ENCODE measurements around the gene ZBTB4. TPM values are rescaled to one million over a fixed set of nuclear protein-coding genes. Genes with fewer than 3 reads are reported as not detected.

The ZBTB4 gene, protein sequence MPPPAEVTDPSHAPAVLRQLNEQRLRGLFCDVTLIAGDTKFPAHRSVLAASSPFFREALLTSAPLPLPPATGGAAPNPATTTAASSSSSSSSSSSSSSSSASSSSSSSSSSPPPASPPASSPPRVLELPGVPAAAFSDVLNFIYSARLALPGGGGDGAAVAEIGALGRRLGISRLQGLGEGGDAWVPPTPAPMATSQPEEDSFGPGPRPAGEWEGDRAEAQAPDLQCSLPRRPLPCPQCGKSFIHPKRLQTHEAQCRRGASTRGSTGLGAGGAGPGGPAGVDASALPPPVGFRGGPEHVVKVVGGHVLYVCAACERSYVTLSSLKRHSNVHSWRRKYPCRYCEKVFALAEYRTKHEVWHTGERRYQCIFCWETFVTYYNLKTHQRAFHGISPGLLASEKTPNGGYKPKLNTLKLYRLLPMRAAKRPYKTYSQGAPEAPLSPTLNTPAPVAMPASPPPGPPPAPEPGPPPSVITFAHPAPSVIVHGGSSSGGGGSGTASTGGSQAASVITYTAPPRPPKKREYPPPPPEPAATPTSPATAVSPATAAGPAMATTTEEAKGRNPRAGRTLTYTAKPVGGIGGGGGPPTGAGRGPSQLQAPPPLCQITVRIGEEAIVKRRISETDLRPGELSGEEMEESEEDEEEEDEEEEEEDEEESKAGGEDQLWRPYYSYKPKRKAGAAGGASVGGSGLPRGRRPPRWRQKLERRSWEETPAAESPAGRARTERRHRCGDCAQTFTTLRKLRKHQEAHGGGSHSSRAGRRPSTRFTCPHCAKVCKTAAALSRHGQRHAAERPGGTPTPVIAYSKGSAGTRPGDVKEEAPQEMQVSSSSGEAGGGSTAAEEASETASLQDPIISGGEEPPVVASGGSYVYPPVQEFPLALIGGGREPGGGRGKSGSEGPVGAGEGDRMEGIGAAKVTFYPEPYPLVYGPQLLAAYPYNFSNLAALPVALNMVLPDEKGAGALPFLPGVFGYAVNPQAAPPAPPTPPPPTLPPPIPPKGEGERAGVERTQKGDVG
- 41.4 TPM for polyA plus RNA-seq (2013, experiment 1 of 2; ENCODE audit: insufficient read length)
- polyA plus RNA-seq (2013, experiment 2 of 2; ENCODE audit: insufficient read length) = 41.0 TPM

DNA sequence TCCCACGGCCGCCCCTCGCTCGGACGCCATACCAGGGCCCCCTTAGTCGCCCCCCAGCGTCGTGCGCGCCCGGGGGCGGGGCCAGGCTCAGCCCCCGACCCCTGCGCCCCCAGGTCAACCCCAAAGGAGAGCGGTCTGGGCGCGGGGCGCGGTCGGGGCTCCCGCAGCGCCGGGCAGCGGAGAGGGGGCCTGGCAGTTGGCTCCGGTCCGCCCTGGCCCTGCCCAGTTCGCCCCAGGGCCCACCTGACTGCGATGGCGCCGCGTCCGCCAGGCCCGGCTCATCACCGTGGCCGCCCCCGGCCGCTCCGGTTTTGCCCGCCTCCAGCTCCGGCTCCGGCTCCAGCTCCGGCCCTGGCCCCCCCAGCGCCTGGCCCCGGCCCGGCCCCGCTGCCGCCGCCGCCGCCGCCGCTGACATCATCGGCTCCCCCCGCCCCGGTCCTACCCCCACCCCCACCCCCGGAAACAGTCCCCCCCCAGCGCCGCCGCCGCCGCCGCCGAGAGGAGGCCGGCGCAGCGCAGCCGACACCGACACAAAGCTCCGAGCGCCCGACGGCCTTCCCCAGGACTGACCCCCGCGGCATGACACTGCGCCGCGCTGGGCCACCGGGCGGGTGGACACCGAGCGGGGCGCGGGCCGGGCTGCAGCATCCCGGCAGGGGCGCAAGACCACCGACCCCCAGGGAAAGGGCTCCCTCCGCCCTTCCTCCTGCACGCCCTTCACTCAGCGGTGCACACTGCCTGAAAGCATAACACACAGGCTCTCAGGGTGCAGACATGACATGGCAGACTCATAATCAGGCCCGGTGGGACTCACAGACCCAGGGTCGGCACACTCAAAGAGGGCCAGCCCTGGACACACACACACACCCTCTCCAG, at the start of gene ZBTB4:
Gene ZBTB4 (minus strand): TSS at position 419 of the 876 bp plus-strand sequence. CDS start 12,830 bp downstream, outside the sequence.
- peak; percentile 52 for DNase-seq

- no peak for DNase-seq
Measured at GRCh38 chr17:7528842-7529241, 49.4 kb upstream of the ZBTB4 start.

DNA sequence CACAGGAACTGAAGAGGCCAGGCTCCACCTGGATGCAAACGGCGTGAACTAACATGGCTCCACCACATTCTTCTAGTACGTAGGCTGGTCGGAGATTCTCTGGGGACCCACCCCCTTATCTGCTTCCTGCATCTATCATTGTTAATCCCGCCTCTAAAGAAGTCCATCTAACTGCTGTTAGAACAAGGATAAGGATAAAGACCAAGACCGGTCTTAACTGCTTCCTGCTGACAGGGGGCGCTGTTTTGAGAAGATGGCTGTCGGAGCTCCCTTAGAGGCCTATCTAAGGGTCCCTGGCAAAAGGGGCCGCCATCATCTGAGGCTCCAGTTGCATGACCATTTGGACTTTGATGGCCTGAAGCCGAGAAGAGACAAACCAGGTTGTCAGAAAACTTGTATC, 43.6 kb upstream of the ZBTB4 start:
- no peak for DNase-seq

DNA sequence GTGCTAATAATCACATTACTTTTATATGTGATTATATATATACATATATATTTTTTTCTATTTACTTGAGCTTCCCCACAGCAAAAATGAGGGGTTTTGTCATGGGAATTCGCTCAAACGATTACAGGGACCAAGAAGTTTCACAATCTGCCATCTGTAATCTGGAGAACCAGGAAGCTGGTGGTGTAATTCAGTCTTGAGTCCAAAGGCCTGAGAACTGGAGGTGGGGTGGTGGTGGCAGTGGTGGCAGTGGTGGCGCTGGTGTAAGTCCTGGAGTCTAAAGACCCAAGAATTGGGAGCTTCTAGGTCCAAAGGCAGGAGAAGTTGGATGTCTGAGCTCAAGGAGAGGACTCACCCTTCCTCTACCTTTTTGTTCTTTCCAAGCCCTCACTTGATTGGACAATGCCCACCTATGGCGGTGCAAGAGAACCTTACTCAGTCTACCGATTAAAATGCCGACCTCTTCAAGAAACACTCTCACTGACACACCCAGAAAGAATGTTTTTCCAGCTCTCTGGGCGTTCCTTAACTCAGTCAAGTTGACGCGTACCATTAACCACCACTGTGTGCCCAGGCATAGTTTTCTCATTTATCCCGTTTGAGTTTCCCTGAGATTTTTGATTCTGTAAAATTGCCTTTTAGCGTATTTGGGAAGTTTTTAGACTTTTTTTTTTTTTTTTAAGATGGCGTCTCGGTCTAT, 36.6 kb upstream of the ZBTB4 start:
- no peak for DNase-seq

GRCh38 chr17:7513850-7514419, 34.5 kb upstream of the ZBTB4 start:
- no peak for DNase-seq

GRCh38 chr17:7512824-7513540, 33.6 kb upstream of the ZBTB4 start:
- no peak for DNase-seq

GRCh38 chr17:7512105-7512504, 32.7 kb upstream of the ZBTB4 start:
- no peak for DNase-seq

- no peak for DNase-seq
Measured at GRCh38 chr17:7511108-7511507, 31.7 kb upstream of the ZBTB4 start.

DNA sequence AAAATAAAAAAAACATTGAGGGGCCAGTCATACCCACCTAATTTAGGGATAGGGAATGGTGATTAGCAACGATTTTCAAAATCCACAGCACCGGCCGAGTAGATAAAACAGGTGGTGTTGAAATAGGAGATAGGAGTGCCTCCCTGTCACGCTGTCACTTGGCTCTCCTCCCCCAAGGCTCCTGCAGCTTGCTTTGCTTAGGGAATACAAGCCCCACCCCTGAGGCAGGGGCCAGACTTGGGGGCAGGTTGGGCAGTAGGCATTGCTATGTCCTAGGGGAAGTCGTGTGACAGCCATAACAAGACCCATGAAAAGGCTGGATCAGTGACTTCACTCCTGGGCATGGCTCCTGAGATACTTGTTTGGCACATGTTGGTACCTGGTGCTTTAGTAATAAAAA, 30.5 kb upstream of the ZBTB4 start:
- DNase-seq = no peak

DNA sequence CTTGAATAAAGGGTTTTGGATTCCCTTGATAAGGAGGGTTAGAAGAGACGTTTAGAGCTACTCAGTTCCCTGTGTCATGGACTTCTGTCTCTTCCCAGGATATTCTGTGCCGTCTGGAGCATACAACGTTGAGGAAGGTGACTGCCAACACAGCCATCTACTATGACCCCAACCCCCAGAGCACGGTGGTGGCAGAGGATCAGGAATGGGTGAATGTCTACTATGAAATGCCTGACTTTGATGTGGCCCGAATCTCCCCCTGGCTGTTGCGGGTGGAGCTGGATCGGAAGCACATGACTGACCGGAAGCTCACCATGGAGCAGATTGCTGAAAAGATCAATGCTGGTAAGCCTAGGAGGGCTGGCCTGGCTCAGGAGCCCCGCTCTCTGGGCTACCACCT, 29.4 kb upstream of the ZBTB4 start:
- no peak for DNase-seq

GRCh38 chr17:7508145-7508544, 28.7 kb upstream of the ZBTB4 start:
- DNase-seq = no peak

DNA sequence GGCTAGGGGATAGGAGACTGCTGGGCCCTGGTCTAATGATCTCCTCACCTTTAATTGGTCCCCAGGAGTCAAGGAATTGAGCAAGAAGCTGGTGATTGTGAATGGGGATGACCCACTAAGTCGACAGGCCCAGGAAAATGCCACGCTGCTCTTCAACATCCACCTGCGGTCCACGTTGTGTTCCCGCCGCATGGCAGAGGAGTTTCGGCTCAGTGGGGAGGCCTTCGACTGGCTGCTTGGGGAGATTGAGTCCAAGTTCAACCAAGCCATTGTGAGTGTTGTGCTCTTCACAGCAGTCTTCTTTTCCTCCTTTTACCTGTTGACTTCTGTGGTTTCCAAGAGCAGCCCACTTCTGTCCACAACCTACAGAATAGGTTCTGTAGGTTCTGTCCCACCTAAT, 24.1 kb upstream of the ZBTB4 start:
- DNase-seq = no peak

DNA sequence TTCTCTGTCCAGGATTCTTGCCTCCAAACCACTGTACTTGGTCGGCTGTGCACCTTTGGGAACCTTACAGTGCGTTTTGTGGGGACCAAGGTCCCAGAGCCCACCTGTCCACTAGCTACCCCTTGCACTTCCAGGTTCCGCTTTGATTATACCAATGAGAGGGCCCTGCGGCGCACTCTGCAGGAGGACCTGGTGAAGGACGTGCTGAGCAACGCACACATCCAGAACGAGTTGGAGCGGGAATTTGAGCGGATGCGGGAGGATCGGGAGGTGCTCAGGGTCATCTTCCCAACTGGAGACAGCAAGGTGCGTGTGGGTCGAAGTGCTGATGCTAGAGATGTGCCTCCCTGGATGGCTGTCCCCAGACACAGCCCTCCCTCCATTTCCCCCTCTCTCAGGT, 23.6 kb upstream of the ZBTB4 start:
- no peak for DNase-seq

DNA sequence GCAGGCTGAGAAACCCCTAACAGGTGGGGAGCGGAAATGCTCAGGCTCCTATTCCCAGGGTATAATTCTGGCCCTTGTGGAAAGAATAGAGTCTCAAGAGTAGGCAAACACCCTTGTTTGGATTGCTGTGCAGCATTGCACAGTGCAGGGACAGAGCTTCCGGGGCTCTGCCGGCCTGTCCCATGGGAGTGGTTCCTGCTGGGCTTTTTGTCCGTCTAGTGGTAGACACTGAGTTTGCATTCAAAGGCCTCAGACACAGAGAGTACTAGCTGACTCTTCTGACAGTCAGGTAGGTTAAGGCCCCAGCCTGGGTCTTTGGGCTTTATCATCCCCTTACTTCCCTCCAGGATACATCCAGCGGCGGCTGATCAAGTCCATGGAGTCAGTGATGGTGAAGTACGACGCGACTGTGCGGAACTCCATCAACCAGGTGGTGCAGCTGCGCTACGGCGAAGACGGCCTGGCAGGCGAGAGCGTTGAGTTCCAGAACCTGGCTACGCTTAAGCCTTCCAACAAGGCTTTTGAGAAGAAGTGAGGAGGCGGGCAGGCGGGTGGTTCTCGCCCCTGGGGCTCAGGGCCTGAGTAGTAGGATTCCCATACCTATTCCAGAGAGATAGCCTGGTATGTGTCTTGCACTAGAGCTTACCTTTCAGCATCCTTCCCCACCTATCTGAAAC, 22.9 kb upstream of the ZBTB4 start:
- no peak for DNase-seq

- DNase-seq = no peak
Measured at GRCh38 chr17:7501729-7502128, 22.3 kb upstream of the ZBTB4 start.

DNA sequence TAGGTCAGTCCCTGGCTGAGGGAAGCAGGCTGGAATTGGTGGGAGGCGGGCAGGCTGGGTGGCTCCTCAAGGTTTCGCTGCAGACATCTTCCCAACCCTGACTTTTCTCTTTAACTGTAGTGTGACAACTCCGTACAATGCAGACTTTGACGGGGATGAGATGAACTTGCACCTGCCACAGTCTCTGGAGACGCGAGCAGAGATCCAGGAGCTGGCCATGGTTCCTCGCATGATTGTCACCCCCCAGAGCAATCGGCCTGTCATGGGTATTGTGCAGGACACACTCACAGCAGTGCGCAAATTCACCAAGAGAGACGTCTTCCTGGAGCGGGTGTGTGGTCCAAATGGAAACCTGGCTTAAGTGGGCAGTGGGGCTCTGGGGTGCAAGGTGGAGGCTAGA, 19.7 kb upstream of the ZBTB4 start:
- DNase-seq = no peak

GRCh38 chr17:7497636-7498035, 18.2 kb upstream of the ZBTB4 start:
- no peak for DNase-seq

DNA sequence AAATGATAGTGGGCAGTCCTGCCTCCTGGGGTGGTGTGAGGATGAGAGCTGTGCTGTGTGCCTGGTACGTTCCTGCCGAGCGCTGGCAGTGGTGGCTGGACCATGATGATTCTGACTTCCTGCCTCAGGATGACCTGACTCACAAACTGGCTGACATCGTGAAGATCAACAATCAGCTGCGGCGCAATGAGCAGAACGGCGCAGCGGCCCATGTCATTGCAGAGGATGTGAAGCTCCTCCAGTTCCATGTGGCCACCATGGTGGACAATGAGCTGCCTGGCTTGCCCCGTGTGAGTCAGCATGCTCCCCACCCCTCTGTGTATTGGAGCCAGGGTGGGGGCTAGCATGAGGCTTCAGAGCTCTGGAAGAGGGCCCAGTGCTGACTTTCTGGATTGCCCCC, 17.8 kb upstream of the ZBTB4 start:
- no peak for DNase-seq

- no peak for DNase-seq
Measured at GRCh38 chr17:7496470-7497183, 17.2 kb upstream of the ZBTB4 start.
